Body of pancreas (tissue), 4 donors: ENCODE measurements around the gene FNIP1.

Experiments used
- POLR2A ChIP-seq, 3 donors: fragments of 450-650 bp; IDR thresholded peaks; one replicate each; pipeline ENCODE4 v1.6.1; 2016; ENCODE audit warnings: antibody characterized with exemption in 3 of 3, mild to moderate bottlenecking in 2 of 3
- TF ChIP-seq, protein P1 (sequence below), 7 experiments: fragments of 450-650 bp in 4 of 7; fragments of 200-600 bp in 3 of 7; sonication (generic) in 3 of 7; IDR thresholded peaks; one replicate each; pipeline ENCODE4 v1.5.1; 2016 to 2019; ENCODE audit warnings: antibody characterized with exemption in 7 of 7

- no peak for TF ChIP-seq POLR2A (IDR thresholded peaks at IDR 0.05)
- TF ChIP-seq, protein P1, sequence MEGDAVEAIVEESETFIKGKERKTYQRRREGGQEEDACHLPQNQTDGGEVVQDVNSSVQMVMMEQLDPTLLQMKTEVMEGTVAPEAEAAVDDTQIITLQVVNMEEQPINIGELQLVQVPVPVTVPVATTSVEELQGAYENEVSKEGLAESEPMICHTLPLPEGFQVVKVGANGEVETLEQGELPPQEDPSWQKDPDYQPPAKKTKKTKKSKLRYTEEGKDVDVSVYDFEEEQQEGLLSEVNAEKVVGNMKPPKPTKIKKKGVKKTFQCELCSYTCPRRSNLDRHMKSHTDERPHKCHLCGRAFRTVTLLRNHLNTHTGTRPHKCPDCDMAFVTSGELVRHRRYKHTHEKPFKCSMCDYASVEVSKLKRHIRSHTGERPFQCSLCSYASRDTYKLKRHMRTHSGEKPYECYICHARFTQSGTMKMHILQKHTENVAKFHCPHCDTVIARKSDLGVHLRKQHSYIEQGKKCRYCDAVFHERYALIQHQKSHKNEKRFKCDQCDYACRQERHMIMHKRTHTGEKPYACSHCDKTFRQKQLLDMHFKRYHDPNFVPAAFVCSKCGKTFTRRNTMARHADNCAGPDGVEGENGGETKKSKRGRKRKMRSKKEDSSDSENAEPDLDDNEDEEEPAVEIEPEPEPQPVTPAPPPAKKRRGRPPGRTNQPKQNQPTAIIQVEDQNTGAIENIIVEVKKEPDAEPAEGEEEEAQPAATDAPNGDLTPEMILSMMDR (IDR thresholded peaks at IDR 0.05), result no peak
Observed at GRCh38 chr5:131765261-131765660, 31.6 kb downstream of the FNIP1 start.
